ENCODE measurements around the gene HLF.

HLF gene

GRCh38 chr17:55285340-55286301, 20.9 kb downstream of the HLF start:
- Mint-ChIP-seq H3K4me3 (no peak overlapping the region), H3K4me1 (ENCODE audit: low read depth) (peaks cover 14% of the 10 kb centered on the region), H3K27me3 (ENCODE audit: low read depth) (peaks cover 16% of the 10 kb centered on the region), H3K36me3 (ENCODE audit: low read depth) (peaks cover 2% of the 10 kb centered on the region), H3K9me3 (no peaks in the 10 kb centered on the region), H3K27ac (no peak overlapping the region)
- DNase-seq (ENCODE audit: low spot score) = no peak

- Mint-ChIP-seq H3K4me1 (ENCODE audit: low read depth) (peaks cover 14% of the 10 kb centered on the region), H3K9me3 (no peaks in the 10 kb centered on the region), H3K27me3 (ENCODE audit: low read depth) (peaks cover 9% of the 10 kb centered on the region), H3K36me3 (ENCODE audit: low read depth) (peaks cover 2% of the 10 kb centered on the region), H3K4me3 (no peak overlapping the region), H3K27ac (no peak overlapping the region)
- DNase-seq (ENCODE audit: low spot score) = no peak
Measured at GRCh38 chr17:55286681-55287589, 22.2 kb downstream of the HLF start.

GRCh38 chr17:55288356-55289105, 23.8 kb downstream of the HLF start:
- H3K27ac Mint-ChIP-seq = no peak overlapping the region
- H3K4me1 Mint-ChIP-seq (ENCODE audit: low read depth) = peaks cover 10% of the 10 kb centered on the region
- no peak for DNase-seq (ENCODE audit: low spot score)
- H3K27me3 Mint-ChIP-seq (ENCODE audit: low read depth) = peaks cover 3% of the 10 kb centered on the region
- no peak overlapping the region for H3K4me3 Mint-ChIP-seq
- no peaks in the 10 kb centered on the region for H3K9me3 Mint-ChIP-seq
- peaks cover 2% of the 10 kb centered on the region for H3K36me3 Mint-ChIP-seq (ENCODE audit: low read depth)

- DNase-seq (ENCODE audit: low spot score) = no peak
- Mint-ChIP-seq H3K36me3 (ENCODE audit: low read depth) (peaks cover 2% of the 10 kb centered on the region), H3K4me1 (ENCODE audit: low read depth) (peaks cover 8% of the 10 kb centered on the region)
Measured at GRCh38 chr17:55289106-55289446, 24.3 kb downstream of the HLF start.

GRCh38 chr17:55289978-55290377, 25.2 kb downstream of the HLF start:
- Mint-ChIP-seq H3K27ac (no peak overlapping the region), H3K27me3 (ENCODE audit: low read depth) (peaks cover 5% of the 10 kb centered on the region), H3K9me3 (no peaks in the 10 kb centered on the region), H3K36me3 (ENCODE audit: low read depth) (peaks cover 2% of the 10 kb centered on the region), H3K4me1 (ENCODE audit: low read depth) (no peaks in the 10 kb centered on the region), H3K4me3 (no peak overlapping the region)
- no peak for DNase-seq (ENCODE audit: low spot score)

More at GRCh38 chr17:55289106-55289446, 24.3 kb downstream of the HLF start:
- Mint-ChIP-seq H3K27ac (no peak overlapping the region), H3K4me3 (no peak overlapping the region), H3K27me3 (ENCODE audit: low read depth) (peaks cover 5% of the 10 kb centered on the region), H3K9me3 (no peaks in the 10 kb centered on the region)

- DNase-seq (ENCODE audit: low spot score) = no peak
- no peaks in the 10 kb centered on the region for H3K9me3 Mint-ChIP-seq
- no peaks in the 10 kb centered on the region for H3K4me1 Mint-ChIP-seq (ENCODE audit: low read depth)
- no peak overlapping the region for H3K27ac Mint-ChIP-seq
- peaks cover 2% of the 10 kb centered on the region for H3K36me3 Mint-ChIP-seq (ENCODE audit: low read depth)
- H3K27me3 Mint-ChIP-seq (ENCODE audit: low read depth) = peaks cover 5% of the 10 kb centered on the region
- H3K4me3 Mint-ChIP-seq = no peak overlapping the region
Measured at GRCh38 chr17:55290492-55291113, 25.8 kb downstream of the HLF start.

- H3K4me1 Mint-ChIP-seq (ENCODE audit: low read depth) = no peaks in the 10 kb centered on the region
Measured at GRCh38 chr17:55291114-55291507, 26.4 kb downstream of the HLF start.

GRCh38 chr17:55292094-55292493, 27.3 kb downstream of the HLF start:
- Mint-ChIP-seq H3K27me3 (ENCODE audit: low read depth) (peaks cover 5% of the 10 kb centered on the region), H3K9me3 (no peaks in the 10 kb centered on the region), H3K27ac (no peak overlapping the region), H3K4me1 (ENCODE audit: low read depth) (no peaks in the 10 kb centered on the region), H3K36me3 (ENCODE audit: low read depth) (no peaks in the 10 kb centered on the region), H3K4me3 (no peak overlapping the region)
- no peak for DNase-seq (ENCODE audit: low spot score)

More at GRCh38 chr17:55291114-55291507, 26.4 kb downstream of the HLF start:
- no peaks in the 10 kb centered on the region for H3K36me3 Mint-ChIP-seq (ENCODE audit: low read depth)
- no peak overlapping the region for H3K4me3 Mint-ChIP-seq
- no peak for DNase-seq (ENCODE audit: low spot score)
- no peak overlapping the region for H3K27ac Mint-ChIP-seq
- peaks cover 5% of the 10 kb centered on the region for H3K27me3 Mint-ChIP-seq (ENCODE audit: low read depth)
- no peaks in the 10 kb centered on the region for H3K9me3 Mint-ChIP-seq

- H3K36me3 Mint-ChIP-seq (ENCODE audit: low read depth) = no peaks in the 10 kb centered on the region
- no peaks in the 10 kb centered on the region for H3K4me1 Mint-ChIP-seq (ENCODE audit: low read depth)
- no peaks in the 10 kb centered on the region for H3K9me3 Mint-ChIP-seq
- H3K27me3 Mint-ChIP-seq (ENCODE audit: low read depth) = peaks cover 5% of the 10 kb centered on the region
- no peak overlapping the region for H3K27ac Mint-ChIP-seq
- no peak overlapping the region for H3K4me3 Mint-ChIP-seq
- no peak for DNase-seq (ENCODE audit: low spot score)
Measured at GRCh38 chr17:55294042-55294751, 29.4 kb downstream of the HLF start.

GRCh38 chr17:55295411-55296170, 30.8 kb downstream of the HLF start:
- no peak overlapping the region for H3K4me3 Mint-ChIP-seq
- peaks cover 5% of the 10 kb centered on the region for H3K27me3 Mint-ChIP-seq (ENCODE audit: low read depth)
- no peaks in the 10 kb centered on the region for H3K9me3 Mint-ChIP-seq
- H3K27ac Mint-ChIP-seq = no peak overlapping the region
- H3K36me3 Mint-ChIP-seq (ENCODE audit: low read depth) = no peaks in the 10 kb centered on the region
- DNase-seq (ENCODE audit: low spot score) = peak; percentile 41
- H3K4me1 Mint-ChIP-seq (ENCODE audit: low read depth) = no peaks in the 10 kb centered on the region

- H3K27me3 Mint-ChIP-seq (ENCODE audit: low read depth) = peaks cover 5% of the 10 kb centered on the region
- no peaks in the 10 kb centered on the region for H3K9me3 Mint-ChIP-seq
- no peaks in the 10 kb centered on the region for H3K36me3 Mint-ChIP-seq (ENCODE audit: low read depth)
- no peak for DNase-seq (ENCODE audit: low spot score)
- no peak overlapping the region for H3K4me3 Mint-ChIP-seq
- H3K27ac Mint-ChIP-seq = no peak overlapping the region
- H3K4me1 Mint-ChIP-seq (ENCODE audit: low read depth) = no peaks in the 10 kb centered on the region
Measured at GRCh38 chr17:55296171-55296695, 31.5 kb downstream of the HLF start.

GRCh38 chr17:55296699-55297098, 31.9 kb downstream of the HLF start:
- Mint-ChIP-seq H3K9me3 (no peaks in the 10 kb centered on the region), H3K4me1 (ENCODE audit: low read depth) (no peaks in the 10 kb centered on the region), H3K27me3 (ENCODE audit: low read depth) (peaks cover 5% of the 10 kb centered on the region), H3K4me3 (no peak overlapping the region), H3K27ac (no peak overlapping the region), H3K36me3 (ENCODE audit: low read depth) (no peaks in the 10 kb centered on the region)
- no peak for DNase-seq (ENCODE audit: low spot score)

Measured in T-helper 2 cell treated with Interferon-gamma antibody and Interleukin-4, amounts not matched to agents 5 μg/mL and 100 μg/mL, for 36 hours (primary cell).